HG02943 (cell line): ENCODE results near the gene CD2.

Experiments
- ATAC-seq: cut with Tn5 transposase; IDR thresholded peaks from one replicate; pipeline ENCODE4 v1.9.1; 2021; ENCODE audit warnings: mild to moderate bottlenecking, low read depth, moderate library complexity; ENCODE audit not compliant: unreplicated experiment

CD2 gene

GRCh38 chr1:116814926-116815723 is 60.9 kb downstream of the CD2 start:
- no peak for ATAC-seq

DNA sequence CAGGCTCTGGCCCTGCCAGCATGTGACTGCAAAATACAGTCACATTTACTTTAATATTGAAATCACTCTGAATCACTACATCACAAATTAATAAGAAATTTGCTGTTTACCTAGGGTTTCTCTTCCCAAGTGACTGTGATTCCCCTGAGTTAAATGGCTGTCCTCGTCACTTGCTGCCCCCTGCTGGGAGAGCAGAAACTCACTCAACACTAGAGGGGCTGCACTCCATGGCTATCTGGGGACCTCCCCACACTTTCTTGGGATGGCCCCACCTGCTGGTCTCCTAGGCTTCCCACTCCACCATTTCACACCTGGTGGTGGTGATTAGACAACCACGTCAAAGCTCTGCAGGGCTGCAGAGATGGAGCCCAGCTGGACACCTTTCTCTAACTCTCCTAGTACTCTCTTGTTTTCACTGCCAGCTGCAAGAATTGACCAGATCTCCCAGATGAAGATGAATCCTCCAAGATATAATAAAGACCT is 63.4 kb downstream of the CD2 start:
- no peak for ATAC-seq
